Type B pancreatic cell (in vitro differentiated cells): ENCODE results near the gene CDC45. TPM values are rescaled to one million over a fixed set of nuclear protein-coding genes. Genes with fewer than 3 reads are reported as not detected.
"Not testable (repeated sequence)": the region's sequence is repeated elsewhere in the genome, so short reads cannot be mapped to it uniquely, and the experiment has no call there.

Experiments used
- DNase-seq: peaks from one replicate; pipeline ENCODE4 v3.0.0; 2021; ENCODE audit warnings: mixed read lengths; ENCODE audit not compliant: unreplicated experiment; ENCODE audit errors: extremely low spot score
- H3K27ac Mint-ChIP-seq: 2 replicates; pipeline ENCODE4 v1.8.0; 2021; ENCODE audit warnings: mild to moderate bottlenecking, mixed read lengths
- H3K27me3 Mint-ChIP-seq: 2 replicates; pipeline ENCODE4 v1.8.0; 2021; ENCODE audit warnings: mixed read lengths
- H3K36me3 Mint-ChIP-seq: 2 replicates; pipeline ENCODE4 v1.8.0; 2021; ENCODE audit warnings: mixed read lengths
- H3K4me1 Mint-ChIP-seq: one replicate; pipeline ENCODE4 v1.8.0; 2021; ENCODE audit warnings: mixed read lengths; ENCODE audit not compliant: unreplicated experiment
- H3K4me3 Mint-ChIP-seq: 2 replicates; pipeline ENCODE4 v1.8.0; 2021; ENCODE audit warnings: mild to moderate bottlenecking, mixed read lengths
- H3K9me3 Mint-ChIP-seq: 2 replicates; pipeline ENCODE4 v1.8.0; 2021; ENCODE audit warnings: mixed read lengths
- CTCF ChIP-seq: fragments of 200-600 bp; sonication (generic); conservative IDR thresholded peaks from 2 replicates; pipeline ENCODE4 v1.5.0; 2021; ENCODE audit warnings: antibody characterized with exemption, mild to moderate bottlenecking
- total RNA-seq: library from RNA; stranded (reverse); gene quantifications from 2 replicates; pipeline ENCODE4 v1.2.1, GENCODE V29; 2021; ENCODE audit warnings: low replicate concordance

CDC45 gene
- total RNA-seq, 1 donor from 2014 or later: 19.0 TPM

GRCh38 chr22:19432133-19432851 lies 47.4 kb upstream of the CDC45 start, which contains the start of gene MRPL40:
MRPL40 (plus strand) TSS chr22:19432545; CDS start chr22:19432555, 10 bp downstream.
- H3K4me3 Mint-ChIP-seq: peak within 1 kb of the TSS; percentile 94
- no peaks in the 10 kb centered on the region for H3K9me3 Mint-ChIP-seq
- H3K27me3 Mint-ChIP-seq: no peaks in the 10 kb centered on the region
- no peak for TF ChIP-seq CTCF
- H3K36me3 Mint-ChIP-seq: peaks cover 5% of the 10 kb centered on the region
- peak; percentile 93 for DNase-seq
- H3K4me1 Mint-ChIP-seq: peaks cover 26% of the 10 kb centered on the region
- H3K27ac Mint-ChIP-seq: peak within 1 kb of the TSS; percentile 87

- TF ChIP-seq CTCF: no peak
- peaks cover 17% of the 10 kb centered on the region for H3K4me1 Mint-ChIP-seq
- H3K36me3 Mint-ChIP-seq: no peaks in the 10 kb centered on the region
- no peaks in the 10 kb centered on the region for H3K27me3 Mint-ChIP-seq
- no peak for DNase-seq
- peak overlapping the region; percentile 94 for H3K4me3 Mint-ChIP-seq
- no peaks in the 10 kb centered on the region for H3K9me3 Mint-ChIP-seq
- no peak overlapping the region for H3K27ac Mint-ChIP-seq
Observed at GRCh38 chr22:19434401-19434800, 45.3 kb upstream of the CDC45 start.

GRCh38 chr22:19434829-19435580 lies 44.7 kb upstream of the CDC45 start:
- H3K27ac Mint-ChIP-seq: peak overlapping the region; percentile 13
- no peaks in the 10 kb centered on the region for H3K9me3 Mint-ChIP-seq
- H3K4me3 Mint-ChIP-seq: peak overlapping the region; percentile 47
- peaks cover 11% of the 10 kb centered on the region for H3K4me1 Mint-ChIP-seq
- H3K27me3 Mint-ChIP-seq: no peaks in the 10 kb centered on the region
- no peak for TF ChIP-seq CTCF
- H3K36me3 Mint-ChIP-seq: no peaks in the 10 kb centered on the region
- no peak for DNase-seq

GRCh38 chr22:19436444-19437161 lies 43.1 kb upstream of the CDC45 start:
- not testable (repeated sequence) for DNase-seq, H3K4me1 Mint-ChIP-seq, H3K9me3 Mint-ChIP-seq, H3K27me3 Mint-ChIP-seq, H3K4me3 Mint-ChIP-seq, H3K27ac Mint-ChIP-seq, H3K36me3 Mint-ChIP-seq

- Mint-ChIP-seq H3K36me3 (no peaks in the 10 kb centered on the region), H3K9me3 (no peaks in the 10 kb centered on the region), H3K27me3 (no peaks in the 10 kb centered on the region), H3K4me3 (no peak overlapping the region), H3K4me1 (no peaks in the 10 kb centered on the region), H3K27ac (no peak overlapping the region)
- no peak for DNase-seq
- TF ChIP-seq CTCF: no peak
Observed at GRCh38 chr22:19438298-19438697, 41.4 kb upstream of the CDC45 start.
